Measurements from ENCODE around the gene MACC1. TPM values are rescaled to one million over a fixed set of nuclear protein-coding genes. Genes with fewer than 3 reads are reported as not detected.
"Not testable (repeated sequence)": the region's sequence is repeated elsewhere in the genome, so short reads cannot be mapped to it uniquely, and the experiment has no call there.

Gene MACC1
- total RNA-seq, 1 donor from 2014 or later, result not detected

DNA sequence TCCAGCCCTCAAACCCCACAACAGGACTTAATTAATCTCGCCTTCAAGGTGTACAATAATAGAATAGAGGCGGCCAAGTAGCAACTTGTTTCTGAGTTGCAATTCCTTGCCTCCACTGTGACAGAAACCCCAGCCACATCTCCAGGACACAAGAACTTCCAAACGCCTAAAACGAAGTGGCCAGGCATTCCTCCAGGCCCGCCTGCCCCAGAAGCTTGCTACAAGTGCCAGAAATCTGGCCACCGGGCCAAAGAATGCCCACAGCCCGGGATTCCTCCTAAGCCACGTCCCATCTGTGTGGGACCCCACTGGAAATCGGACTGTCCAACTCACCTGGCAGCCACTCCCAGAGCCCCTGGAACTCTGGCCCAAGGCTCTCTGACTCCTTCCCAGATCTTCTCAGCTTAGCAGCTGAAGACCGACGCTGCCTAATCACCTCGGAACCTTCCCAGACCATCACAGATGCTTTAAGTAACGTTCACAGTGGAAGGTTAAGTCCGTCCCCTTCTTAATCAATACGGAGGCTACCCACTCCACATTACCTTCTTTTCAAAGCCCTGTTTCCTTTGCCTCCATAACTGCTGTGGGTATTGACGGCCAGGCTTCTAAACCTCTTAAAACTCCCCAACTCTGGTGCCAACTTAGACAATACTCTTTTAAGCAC, 94.4 kb downstream of the MACC1 start:
- intact Hi-C loops (cut with micrococcal nuclease); H3K27ac Mint-ChIP-seq; H3K4me3 Mint-ChIP-seq (ENCODE audit: low read depth); H3K4me1 Mint-ChIP-seq (ENCODE audit: low read depth); DNase-seq (ENCODE audit: low spot score); H3K9me3 Mint-ChIP-seq; H3K36me3 Mint-ChIP-seq (ENCODE audit: low read depth); H3K27me3 Mint-ChIP-seq (ENCODE audit: low read depth): not testable (repeated sequence)

DNA sequence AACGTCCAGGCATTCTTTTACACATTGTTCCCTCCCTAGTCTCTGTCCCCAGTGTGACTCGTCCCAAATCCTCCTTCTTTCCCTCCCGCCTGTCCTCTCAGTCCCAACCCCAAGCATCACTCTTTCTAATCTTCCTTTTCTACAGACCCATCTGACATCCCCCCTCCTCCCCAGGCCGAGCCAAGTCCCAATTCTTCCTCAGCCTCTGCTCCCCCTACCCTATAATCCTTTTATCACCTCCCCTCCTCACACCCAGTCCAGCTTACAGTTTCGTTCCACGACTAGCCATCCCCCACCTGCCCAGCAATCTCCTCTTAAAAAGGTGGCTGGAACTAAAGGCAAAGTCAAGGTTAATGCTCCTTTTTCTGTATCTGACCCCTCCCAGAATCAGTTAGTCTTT, 95.1 kb downstream of the MACC1 start:
- Mint-ChIP-seq H3K27me3 (ENCODE audit: low read depth) (no peaks in the 10 kb centered on the region), H3K27ac (no peak overlapping the region), H3K4me1 (ENCODE audit: low read depth) (no peaks in the 10 kb centered on the region), H3K9me3 (no peaks in the 10 kb centered on the region), H3K36me3 (ENCODE audit: low read depth) (no peaks in the 10 kb centered on the region), H3K4me3 (ENCODE audit: low read depth) (no peak overlapping the region)
- no peak for DNase-seq (ENCODE audit: low spot score)
- intact Hi-C loops (cut with micrococcal nuclease), result no loop called here

GRCh38 chr7:20121404-20121803, 95.8 kb downstream of the MACC1 start:
- Mint-ChIP-seq H3K27ac (no peak overlapping the region), H3K4me3 (ENCODE audit: low read depth) (no peak overlapping the region), H3K36me3 (ENCODE audit: low read depth) (no peaks in the 10 kb centered on the region), H3K27me3 (ENCODE audit: low read depth) (no peaks in the 10 kb centered on the region), H3K4me1 (ENCODE audit: low read depth) (no peaks in the 10 kb centered on the region), H3K9me3 (no peaks in the 10 kb centered on the region)
- intact Hi-C loops (cut with micrococcal nuclease), result no loop called here
- no peak for DNase-seq (ENCODE audit: low spot score)

GRCh38 chr7:20120611-20121168, 96.5 kb downstream of the MACC1 start:
- H3K9me3 Mint-ChIP-seq; H3K36me3 Mint-ChIP-seq (ENCODE audit: low read depth); DNase-seq (ENCODE audit: low spot score); H3K4me3 Mint-ChIP-seq (ENCODE audit: low read depth); H3K27me3 Mint-ChIP-seq (ENCODE audit: low read depth); intact Hi-C loops (cut with micrococcal nuclease); H3K27ac Mint-ChIP-seq; H3K4me1 Mint-ChIP-seq (ENCODE audit: low read depth): not testable (repeated sequence)

DNA sequence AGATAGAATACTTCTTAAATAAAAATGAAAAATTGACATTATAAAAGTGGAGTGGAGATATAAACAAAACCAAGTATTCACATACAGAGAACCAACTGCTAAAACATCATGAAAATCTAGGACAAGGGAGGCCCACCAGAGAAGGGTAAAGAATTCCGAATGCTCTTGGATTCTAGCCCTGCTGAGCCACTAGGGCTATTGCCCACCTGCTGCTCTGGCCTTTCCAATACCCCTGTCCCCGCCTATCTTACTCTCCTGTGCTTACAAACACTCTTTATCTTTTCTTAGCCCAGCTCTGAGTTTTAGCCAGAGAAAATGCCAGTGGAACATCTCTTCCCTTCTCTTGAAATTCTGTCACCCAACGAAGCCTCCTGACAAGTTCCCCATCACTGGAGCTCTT, 100.3 kb downstream of the MACC1 start:
- H3K36me3 Mint-ChIP-seq (ENCODE audit: low read depth), result no peaks in the 10 kb centered on the region
- H3K27me3 Mint-ChIP-seq (ENCODE audit: low read depth), result no peaks in the 10 kb centered on the region
- H3K27ac Mint-ChIP-seq, result no peak overlapping the region
- no peaks in the 10 kb centered on the region for H3K9me3 Mint-ChIP-seq
- intact Hi-C loops (cut with micrococcal nuclease), result no loop called here
- DNase-seq (ENCODE audit: low spot score), result no peak
- H3K4me1 Mint-ChIP-seq (ENCODE audit: low read depth), result peaks cover 3% of the 10 kb centered on the region
- H3K4me3 Mint-ChIP-seq (ENCODE audit: low read depth), result no peak overlapping the region

DNA sequence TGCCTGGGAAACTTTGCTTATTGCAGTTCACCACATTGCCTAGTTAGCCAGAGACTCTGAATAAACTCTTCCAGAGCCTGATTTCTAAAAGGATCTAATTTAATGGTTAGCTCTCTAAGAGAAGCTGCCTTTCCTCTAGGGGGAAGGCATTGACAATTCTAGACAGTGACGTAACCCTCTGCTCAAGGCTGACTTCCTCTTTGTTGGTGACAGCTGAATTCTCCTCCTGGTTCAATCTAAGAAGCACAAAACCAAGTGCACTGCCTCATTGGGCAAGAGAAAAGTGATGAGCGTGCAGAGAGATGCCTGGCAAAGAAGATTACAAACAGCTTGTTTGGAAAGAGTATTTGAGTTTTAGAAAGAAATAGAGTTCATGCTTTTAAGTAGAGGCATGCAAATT, 102.7 kb downstream of the MACC1 start:
- Mint-ChIP-seq H3K4me3 (ENCODE audit: low read depth) (no peak overlapping the region), H3K27ac (no peak overlapping the region), H3K27me3 (ENCODE audit: low read depth) (no peaks in the 10 kb centered on the region), H3K4me1 (ENCODE audit: low read depth) (peaks cover 7% of the 10 kb centered on the region), H3K36me3 (ENCODE audit: low read depth) (no peaks in the 10 kb centered on the region), H3K9me3 (no peaks in the 10 kb centered on the region)
- no peak for DNase-seq (ENCODE audit: low spot score)
- intact Hi-C loops (cut with micrococcal nuclease), result no loop called here

GRCh38 chr7:20113427-20114027, 103.7 kb downstream of the MACC1 start:
- DNase-seq (ENCODE audit: low spot score), result no peak
- H3K9me3 Mint-ChIP-seq, result no peaks in the 10 kb centered on the region
- H3K4me1 Mint-ChIP-seq (ENCODE audit: low read depth), result peaks cover 7% of the 10 kb centered on the region
- no peaks in the 10 kb centered on the region for H3K27me3 Mint-ChIP-seq (ENCODE audit: low read depth)
- no peak overlapping the region for H3K4me3 Mint-ChIP-seq (ENCODE audit: low read depth)
- intact Hi-C loops (cut with micrococcal nuclease), result no loop called here
- no peaks in the 10 kb centered on the region for H3K36me3 Mint-ChIP-seq (ENCODE audit: low read depth)
- H3K27ac Mint-ChIP-seq, result no peak overlapping the region

DNA sequence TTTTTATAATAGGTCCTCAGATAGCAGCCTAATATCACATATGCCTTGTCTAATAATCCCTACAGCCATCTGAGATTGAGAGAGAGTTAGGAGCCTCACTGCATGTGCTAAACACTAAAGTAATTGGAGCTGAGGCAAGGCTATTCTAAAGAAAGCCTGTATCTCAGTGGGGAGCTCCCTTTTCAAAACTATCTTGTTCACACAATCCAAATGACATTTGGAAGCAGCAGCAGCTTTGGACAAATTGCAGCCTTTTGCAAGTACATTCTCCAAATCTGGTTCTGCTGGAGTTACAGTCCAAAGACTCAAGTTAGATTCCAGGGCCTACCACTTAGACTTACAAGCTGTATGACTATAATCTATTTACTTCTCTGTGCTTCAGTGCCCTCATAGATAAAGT, 104.5 kb downstream of the MACC1 start:
- H3K36me3 Mint-ChIP-seq (ENCODE audit: low read depth), result no peaks in the 10 kb centered on the region
- H3K4me3 Mint-ChIP-seq (ENCODE audit: low read depth), result no peak overlapping the region
- intact Hi-C loops (cut with micrococcal nuclease), result no loop called here
- peaks cover 7% of the 10 kb centered on the region for H3K4me1 Mint-ChIP-seq (ENCODE audit: low read depth)
- no peak for DNase-seq (ENCODE audit: low spot score)
- H3K27ac Mint-ChIP-seq, result no peak overlapping the region
- H3K9me3 Mint-ChIP-seq, result no peaks in the 10 kb centered on the region
- no peaks in the 10 kb centered on the region for H3K27me3 Mint-ChIP-seq (ENCODE audit: low read depth)

DNA sequence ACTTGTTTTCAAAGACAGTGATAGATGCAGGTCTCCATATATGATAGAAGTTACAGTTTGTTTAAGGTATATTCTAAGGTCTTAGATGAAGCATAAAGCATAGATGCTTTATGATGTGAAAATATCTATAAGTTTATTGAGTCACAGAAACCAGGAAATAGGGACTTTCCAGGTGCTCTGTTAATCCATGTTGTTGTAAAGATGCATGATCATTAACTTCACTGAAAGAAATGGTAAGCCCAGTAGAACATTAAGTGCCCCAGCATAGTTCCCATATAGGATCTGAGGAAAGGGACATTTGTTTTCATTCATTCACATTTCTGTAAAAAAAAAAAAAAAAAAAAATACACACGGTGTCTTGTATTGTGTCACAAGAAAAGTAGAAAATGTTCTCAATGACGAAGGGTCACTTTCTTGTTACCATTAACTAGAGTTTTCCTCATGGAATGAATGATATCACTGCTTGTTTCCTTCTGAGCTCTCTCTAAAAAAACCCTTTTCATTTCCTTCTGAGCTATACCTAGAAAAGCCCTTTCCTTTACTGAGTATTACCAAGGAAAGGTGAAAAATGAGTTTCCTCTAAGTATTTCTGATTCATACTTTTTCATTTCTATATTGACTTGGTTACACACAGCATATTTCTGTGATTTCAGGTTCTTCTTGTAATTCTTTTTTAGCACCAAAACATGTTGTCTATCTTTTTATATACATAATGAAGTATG, 105.2 kb downstream of the MACC1 start:
- Mint-ChIP-seq H3K9me3 (no peaks in the 10 kb centered on the region), H3K36me3 (ENCODE audit: low read depth) (no peaks in the 10 kb centered on the region), H3K27ac (no peak overlapping the region), H3K4me3 (ENCODE audit: low read depth) (no peak overlapping the region), H3K27me3 (ENCODE audit: low read depth) (no peaks in the 10 kb centered on the region), H3K4me1 (ENCODE audit: low read depth) (peaks cover 7% of the 10 kb centered on the region)
- DNase-seq (ENCODE audit: low spot score), result no peak
- intact Hi-C loops (cut with micrococcal nuclease), result no loop called here

- Mint-ChIP-seq H3K36me3 (ENCODE audit: low read depth) (no peaks in the 10 kb centered on the region), H3K4me1 (ENCODE audit: low read depth) (peaks cover 3% of the 10 kb centered on the region), H3K27ac (no peak overlapping the region), H3K4me3 (ENCODE audit: low read depth) (no peak overlapping the region), H3K9me3 (no peaks in the 10 kb centered on the region), H3K27me3 (ENCODE audit: low read depth) (no peaks in the 10 kb centered on the region)
- intact Hi-C loops (cut with micrococcal nuclease), result no loop called here
- DNase-seq (ENCODE audit: low spot score), result no peak
Measured at GRCh38 chr7:20107582-20107981, 109.6 kb downstream of the MACC1 start.

DNA sequence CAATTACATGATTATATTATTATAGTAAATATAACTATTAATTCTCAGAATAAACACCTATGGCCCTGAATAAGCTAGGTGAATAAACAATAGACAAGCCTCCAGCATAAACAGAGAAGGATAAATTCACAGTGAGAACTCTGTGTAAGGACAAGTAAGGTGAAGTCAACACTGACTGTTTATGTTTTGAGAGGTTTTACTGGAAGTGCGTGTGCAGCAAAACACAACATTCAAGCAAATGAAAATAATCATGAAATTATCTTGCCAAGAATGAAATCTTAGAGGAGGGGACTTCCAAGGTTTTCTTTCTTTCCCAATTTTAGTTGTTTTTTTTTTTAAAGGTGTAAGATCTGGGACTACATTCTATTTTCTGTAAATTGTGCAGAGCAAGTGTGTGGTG, 112.5 kb downstream of the MACC1 start:
- Mint-ChIP-seq H3K36me3 (ENCODE audit: low read depth) (no peaks in the 10 kb centered on the region), H3K27ac (no peak overlapping the region), H3K4me3 (ENCODE audit: low read depth) (no peak overlapping the region), H3K27me3 (ENCODE audit: low read depth) (no peaks in the 10 kb centered on the region), H3K4me1 (ENCODE audit: low read depth) (no peaks in the 10 kb centered on the region), H3K9me3 (no peaks in the 10 kb centered on the region)
- intact Hi-C loops (cut with micrococcal nuclease), result no loop called here
- no peak for DNase-seq (ENCODE audit: low spot score)

DNA sequence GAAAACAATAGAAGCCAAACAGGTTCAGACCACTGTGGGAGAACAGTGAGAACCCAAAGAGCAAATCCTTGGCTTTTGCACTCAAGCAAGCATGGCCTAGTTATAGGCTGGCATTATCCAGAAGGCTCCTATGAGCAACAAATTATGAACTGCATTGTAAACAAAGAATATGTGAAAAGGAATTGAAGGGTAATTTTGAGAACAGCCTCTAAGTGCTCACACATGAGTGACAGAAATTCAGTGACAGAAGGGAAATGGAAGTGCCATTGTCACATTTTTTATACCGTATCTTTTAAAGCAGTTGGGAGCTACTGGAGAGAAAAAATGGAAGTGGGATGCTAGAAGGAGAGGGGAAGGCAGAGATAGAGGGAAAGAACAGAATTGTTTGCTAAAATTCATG, 114.2 kb downstream of the MACC1 start:
- no peak overlapping the region for H3K4me3 Mint-ChIP-seq (ENCODE audit: low read depth)
- H3K9me3 Mint-ChIP-seq, result no peaks in the 10 kb centered on the region
- no peaks in the 10 kb centered on the region for H3K27me3 Mint-ChIP-seq (ENCODE audit: low read depth)
- H3K36me3 Mint-ChIP-seq (ENCODE audit: low read depth), result no peaks in the 10 kb centered on the region
- intact Hi-C loops (cut with micrococcal nuclease), result no loop called here
- H3K27ac Mint-ChIP-seq, result no peak overlapping the region
- DNase-seq (ENCODE audit: low spot score), result no peak
- H3K4me1 Mint-ChIP-seq (ENCODE audit: low read depth), result no peaks in the 10 kb centered on the region

DNA sequence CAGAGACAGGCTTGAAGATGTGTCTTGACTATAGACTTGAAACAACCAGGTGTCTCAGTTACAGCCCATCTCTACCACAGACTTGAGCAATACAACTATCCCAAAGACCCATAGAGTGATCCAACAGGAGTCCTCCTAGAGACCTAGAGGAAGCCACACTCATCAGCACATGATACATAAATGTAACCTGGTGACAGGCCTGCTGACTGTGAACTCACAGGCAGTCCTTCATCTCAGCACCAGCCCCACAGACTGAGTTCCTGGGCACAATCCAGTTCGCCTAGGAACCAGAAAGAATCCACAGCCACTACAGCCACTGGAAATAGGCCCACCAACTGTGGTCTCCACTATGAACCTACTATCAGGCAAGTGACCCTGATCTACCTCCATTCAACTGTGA, 121.3 kb downstream of the MACC1 start:
- Mint-ChIP-seq H3K27ac (no peak overlapping the region), H3K4me1 (ENCODE audit: low read depth) (no peaks in the 10 kb centered on the region), H3K36me3 (ENCODE audit: low read depth) (no peaks in the 10 kb centered on the region), H3K4me3 (ENCODE audit: low read depth) (no peak overlapping the region), H3K9me3 (peaks cover 6% of the 10 kb centered on the region), H3K27me3 (ENCODE audit: low read depth) (no peaks in the 10 kb centered on the region)
- intact Hi-C loops (cut with micrococcal nuclease), result no loop called here
- no peak for DNase-seq (ENCODE audit: low spot score)

Data from activated T-helper 2 cell treated with anti-CD3 and anti-CD28 coated beads, Interferon-gamma antibody, Interleukin-2, Interleukin-4, amounts not matched to agents 10 μg/mL and 5 μg/mL and 100 μg/mL, durations not matched to agents 14 hours and 24 hours and 36 hours (primary cell).